ENCODE results near the gene DENND2D. TPM values are rescaled to one million over a fixed set of nuclear protein-coding genes. Genes with fewer than 3 reads are reported as not detected.

Gene DENND2D
- total and polyA plus RNA-seq, 9 of the 15 experiments (the other 6 are each of a cell fraction or from before 2014, with no cell fraction given), result 0.08 to 0.44 (median 0.13) TPM; not detected in 6

DNA sequence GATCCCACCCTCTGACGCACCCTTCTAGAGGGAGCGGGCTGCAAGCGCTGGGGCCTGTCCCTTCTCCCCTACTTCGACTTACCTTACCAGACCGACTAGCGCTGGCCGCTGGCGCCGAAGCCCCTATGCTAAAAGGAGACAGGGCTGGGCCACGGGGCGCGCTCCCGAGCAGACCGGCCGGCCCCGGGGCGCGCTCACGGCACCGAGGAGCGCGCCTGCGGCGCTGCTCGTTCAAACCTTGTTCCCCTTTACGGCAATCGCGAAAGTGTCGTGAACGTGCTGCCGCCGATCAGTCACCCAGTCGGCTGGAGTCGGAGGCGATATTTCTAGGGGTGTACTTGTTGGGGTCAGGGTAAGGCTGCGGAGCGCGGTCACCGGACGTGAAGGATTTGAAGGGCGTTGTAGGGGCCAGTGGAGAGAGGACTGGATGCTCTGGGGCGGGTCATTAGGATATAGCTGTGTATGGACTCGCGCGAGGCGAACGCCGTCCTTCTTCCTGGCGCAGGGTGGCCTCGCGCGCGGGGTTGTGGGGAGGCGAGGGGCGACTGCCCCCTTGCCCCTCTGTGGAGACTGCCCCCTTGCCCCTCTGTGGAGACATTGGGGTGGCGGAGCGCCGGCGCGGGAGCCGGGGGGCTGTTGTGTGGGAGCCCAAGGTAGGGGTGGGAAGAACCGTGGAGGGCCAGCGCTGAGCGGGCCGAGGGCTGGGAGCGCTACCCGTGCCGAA, 60.3 kb downstream of the DENND2D start, which contains the start of the genes CEPT1 and DRAM2 (continued):
- TF ChIP-seq, protein P1, sequence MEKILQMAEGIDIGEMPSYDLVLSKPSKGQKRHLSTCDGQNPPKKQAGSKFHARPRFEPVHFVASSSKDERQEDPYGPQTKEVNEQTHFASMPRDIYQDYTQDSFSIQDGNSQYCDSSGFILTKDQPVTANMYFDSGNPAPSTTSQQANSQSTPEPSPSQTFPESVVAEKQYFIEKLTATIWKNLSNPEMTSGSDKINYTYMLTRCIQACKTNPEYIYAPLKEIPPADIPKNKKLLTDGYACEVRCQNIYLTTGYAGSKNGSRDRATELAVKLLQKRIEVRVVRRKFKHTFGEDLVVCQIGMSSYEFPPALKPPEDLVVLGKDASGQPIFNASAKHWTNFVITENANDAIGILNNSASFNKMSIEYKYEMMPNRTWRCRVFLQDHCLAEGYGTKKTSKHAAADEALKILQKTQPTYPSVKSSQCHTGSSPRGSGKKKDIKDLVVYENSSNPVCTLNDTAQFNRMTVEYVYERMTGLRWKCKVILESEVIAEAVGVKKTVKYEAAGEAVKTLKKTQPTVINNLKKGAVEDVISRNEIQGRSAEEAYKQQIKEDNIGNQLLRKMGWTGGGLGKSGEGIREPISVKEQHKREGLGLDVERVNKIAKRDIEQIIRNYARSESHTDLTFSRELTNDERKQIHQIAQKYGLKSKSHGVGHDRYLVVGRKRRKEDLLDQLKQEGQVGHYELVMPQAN (IDR thresholded peaks at IDR 0.05; ENCODE audit: borderline replicate concordance), result peak; percentile 74; the same call in 1 of the 2 replicates
- TF ChIP-seq ZNF75A (CRISPR knock-in tag; IDR thresholded peaks at IDR 0.05) (no peak), ASH1L (IDR thresholded peaks at IDR 0.05; ENCODE audit: borderline replicate concordance, low read depth, partially characterized antibody) (peak; percentile 33), ARID2 (IDR thresholded peaks at IDR 0.05) (no peak), ZNF217 (CRISPR knock-in tag; IDR thresholded peaks at IDR 0.05) (no peak), ZBTB7A (IDR thresholded peaks at IDR 0.05; ENCODE audit: borderline replicate concordance, control insufficient read depth, low read depth, low read length) (peak; percentile 87), EP400 (IDR thresholded peaks at IDR 0.05) (peak; percentile 83), PHF20 (IDR thresholded peaks at IDR 0.05; ENCODE audit: partially characterized antibody) (peak; percentile 76), ZNF584 (CRISPR knock-in tag; IDR thresholded peaks at IDR 0.05; ENCODE audit: low read depth) (no peak), IRF2 (CRISPR knock-in tag; IDR thresholded peaks at IDR 0.05) (no peak), TFAM (CRISPR knock-in tag; conservative IDR thresholded peaks at IDR 0.05) (no peak), TCF7 (IDR thresholded peaks at IDR 0.05; ENCODE audit: borderline replicate concordance) (peak; percentile 38; the same call in 1 of the 2 replicates), DPF2 (IDR thresholded peaks at IDR 0.05) (no peak; the same call in 1 of the 2 replicates), CAMTA2 (CRISPR knock-in tag; conservative IDR thresholded peaks at IDR 0.05) (no peak), NONO (IDR thresholded peaks at IDR 0.05; ENCODE audit: low read depth in 2 of 2, low read length in 1 of 2) (0 out of 4 replicates have a peak, but pooled peaks of 1 of the 2 experiments have one; percentile 19), NR2F6 (CRISPR knock-in tag; IDR thresholded peaks at IDR 0.05) (no peak; the same call in 1 of the 2 replicates), CBX1 (IDR thresholded peaks at IDR 0.05; ENCODE audit: low read depth) (peak; percentile 88; the same call in 1 of the 2 replicates), ILK (tag; IDR thresholded peaks at IDR 0.05; ENCODE audit: borderline replicate concordance, low read depth) (no peak)
- TF ChIP-seq, protein P2, sequence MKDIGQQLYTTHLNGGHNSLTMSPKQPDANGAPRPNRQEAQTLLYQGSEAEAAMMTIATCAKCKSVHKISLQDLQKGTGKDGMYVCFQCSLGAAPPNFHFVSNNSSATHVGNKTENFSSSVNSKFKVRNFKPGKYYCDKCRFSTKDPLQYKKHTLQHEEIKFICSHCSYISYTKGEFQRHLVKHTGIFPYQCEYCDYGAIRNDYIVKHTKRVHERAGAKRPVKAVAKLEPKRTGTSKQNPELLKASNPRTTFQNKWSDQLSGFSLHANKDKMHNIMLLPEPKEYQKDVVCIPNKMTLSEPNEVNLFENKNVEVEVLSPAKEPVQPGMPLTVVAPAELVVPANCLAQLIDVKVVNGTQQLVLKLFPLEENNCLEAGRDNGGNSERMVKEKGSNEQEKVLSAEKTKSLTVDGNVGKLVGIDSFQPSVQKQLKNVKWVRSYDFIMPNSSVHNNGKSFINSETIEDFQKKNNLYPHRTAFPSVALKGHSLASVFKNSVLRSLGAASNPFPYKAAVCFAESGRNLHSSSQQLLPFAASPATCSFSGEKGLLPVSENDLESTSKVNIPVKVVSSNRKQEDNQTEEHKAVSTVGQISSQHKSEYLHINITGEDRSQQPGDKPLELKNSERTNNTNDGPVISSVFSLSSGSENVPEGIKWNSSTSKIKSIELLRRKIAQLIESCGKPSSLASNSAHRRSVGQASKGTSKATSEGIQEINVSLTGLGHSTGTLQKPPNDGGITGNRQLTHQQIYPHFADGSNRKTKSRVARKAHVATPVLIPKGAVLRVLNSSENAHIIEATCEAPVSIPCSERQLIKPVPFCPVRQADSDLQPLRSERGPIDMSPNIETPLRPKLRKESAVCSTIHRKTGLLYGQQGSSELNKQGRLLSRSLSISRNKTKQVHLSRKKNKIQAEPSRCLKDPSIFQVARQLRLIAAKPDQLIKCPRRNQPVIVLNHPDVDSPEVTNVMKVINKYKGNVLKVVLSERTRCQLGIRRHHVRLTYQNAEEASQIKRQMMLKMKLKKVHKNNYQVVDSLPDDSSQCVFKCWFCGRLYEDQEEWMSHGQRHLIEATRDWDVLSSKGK (CRISPR knock-in tag; IDR thresholded peaks at IDR 0.05), result no peak
- TF ChIP-seq, protein P3, sequence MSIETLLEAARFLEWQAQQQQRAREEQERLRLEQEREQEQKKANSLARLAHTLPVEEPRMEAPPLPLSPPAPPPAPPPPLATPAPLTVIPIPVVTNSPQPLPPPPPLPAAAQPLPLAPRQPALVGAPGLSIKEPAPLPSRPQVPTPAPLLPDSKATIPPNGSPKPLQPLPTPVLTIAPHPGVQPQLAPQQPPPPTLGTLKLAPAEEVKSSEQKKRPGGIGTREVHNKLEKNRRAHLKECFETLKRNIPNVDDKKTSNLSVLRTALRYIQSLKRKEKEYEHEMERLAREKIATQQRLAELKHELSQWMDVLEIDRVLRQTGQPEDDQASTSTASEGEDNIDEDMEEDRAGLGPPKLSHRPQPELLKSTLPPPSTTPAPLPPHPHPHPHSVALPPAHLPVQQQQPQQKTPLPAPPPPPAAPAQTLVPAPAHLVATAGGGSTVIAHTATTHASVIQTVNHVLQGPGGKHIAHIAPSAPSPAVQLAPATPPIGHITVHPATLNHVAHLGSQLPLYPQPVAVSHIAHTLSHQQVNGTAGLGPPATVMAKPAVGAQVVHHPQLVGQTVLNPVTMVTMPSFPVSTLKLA (conservative IDR thresholded peaks at IDR 0.05), result peak; percentile 51 to 78

Measured in K562 (cell line).